ENCODE measurements around the gene OLAH. TPM values are rescaled to one million over a fixed set of nuclear protein-coding genes. Genes with fewer than 3 reads are reported as not detected.

Gene OLAH
- total RNA-seq, result under 0.01 TPM in 1 of 2 replicates, not detected in the other

GRCh38 chr10:15043674-15044073 lies at the start of gene OLAH:
Gene OLAH (plus strand): TSS chr10:15043943. CDS start chr10:15047289, 3,346 bp downstream.

GRCh38 chr10:15088428-15089261 lies 44.9 kb downstream of the OLAH start, which contains the start of gene ACBD7:
Gene ACBD7 (minus strand): TSS chr10:15088776. CDS start chr10:15088728, 48 bp downstream.

GRCh38 chr10:15097011-15097812 lies 53.5 kb downstream of the OLAH start, which contains the start of gene RPP38:
Gene RPP38 (plus strand): TSS chr10:15097355. CDS start chr10:15103315, 5,960 bp downstream.

Other genes starting within 250 kb of the OLAH start
- gene CDNF, start 205.9 kb upstream of the OLAH start, total RNA-seq, result 0.34 and 1.9 TPM in 2 replicates
- gene HSPA14, start 205.6 kb upstream of the OLAH start, total RNA-seq, result 15.3 and 16.6 TPM in 2 replicates
- gene MSANTD7, start 205.6 kb upstream of the OLAH start, total RNA-seq, result 9.8 and 11.3 TPM in 2 replicates
- 17.5 and 18.2 TPM in 2 replicates for gene SUV39H2, start 165.1 kb upstream of the OLAH start, total RNA-seq
- 6.6 and 7.9 TPM in 2 replicates for gene DCLRE1C, start 89.8 kb upstream of the OLAH start, total RNA-seq
- 0.15 TPM in 1 of 2 replicates, not detected in the other for gene MEIG1, start 84.6 kb upstream of the OLAH start, total RNA-seq
- gene ACBD7, start 44.8 kb downstream of the OLAH start, total RNA-seq, result 3.4 and 3.9 TPM in 2 replicates
- gene RPP38, start 53.4 kb downstream of the OLAH start, total RNA-seq, result 9.4 and 11.6 TPM in 2 replicates
- 27.6 and 33.8 TPM in 2 replicates for gene NMT2, start 124.8 kb downstream of the OLAH start, total RNA-seq